PC-9 (cell line): ENCODE measurements around the gene RNU2-1. TPM values are rescaled to one million over a fixed set of nuclear protein-coding genes. Genes with fewer than 3 reads are reported as not detected.

Experiments
- BruUV-seq: library from RNA; stranded (reverse); fragments of 400-500 nt; replicated peaks from 2 replicates; lab custom pipeline; 2021; lab: Mats Ljungman, UMichigan
- CTCF ChIA-PET: fragments of 300-600 bp; sonication (Branson Sonifier 250); formaldehyde crosslinking; loops from one replicate; lab custom pipeline; 2022; ENCODE audit warnings: antibody characterized with exemption; lab: Charles Lee
- POLR2A ChIA-PET: fragments of 300-600 bp; sonication (Branson Sonifier 250); formaldehyde crosslinking; loops from one replicate; lab custom pipeline; 2022; ENCODE audit warnings: antibody characterized with exemption; ENCODE audit not compliant: unreplicated experiment; lab: Charles Lee
- DNase-seq, 2 experiments: peaks; one replicate each; pipeline versions ENCODE4 v3.0.0 to v3.0.0-alpha.2; 2015 to 2022; ENCODE audit warnings: mixed read lengths in 1 of 2
- H2AFZ ChIP-seq: fragments of 200-600 bp; sonication (generic); 2 replicates; pipeline ENCODE4 v1.8.1; 2017; ENCODE audit warnings: antibody characterized with exemption
- H3F3A ChIP-seq: fragments of 200-600 bp; sonication (generic); 2 replicates; pipeline ENCODE4 v1.8.1; 2017; ENCODE audit warnings: antibody characterized with exemption, mild to moderate bottlenecking, low read depth; ENCODE audit not compliant: insufficient read depth
- H3K27ac ChIP-seq: fragments of 200-600 bp; sonication (generic); 2 replicates; pipeline ENCODE4 v1.6.1; 2016; ENCODE audit warnings: mixed run types
- H3K27me3 ChIP-seq: fragments of 200-600 bp; sonication (generic); 2 replicates; pipeline ENCODE4 v1.6.1; 2016; ENCODE audit warnings: low read depth, mixed run types; ENCODE audit not compliant: insufficient read depth
- H3K36me3 ChIP-seq: fragments of 200-600 bp; sonication (generic); 2 replicates; pipeline ENCODE4 v1.6.1; 2016; ENCODE audit warnings: low read depth, mixed run types
- H3K4me1 ChIP-seq: fragments of 200-600 bp; sonication (generic); replicated peaks from 2 replicates; pipeline ENCODE4 v1.6.1; 2016; ENCODE audit warnings: mixed run types; ENCODE audit not compliant: insufficient read depth
- H3K4me2 ChIP-seq: fragments of 200-600 bp; sonication (generic); 2 replicates; pipeline ENCODE4 v1.6.1; 2017; ENCODE audit warnings: mixed run types
- H3K4me3 ChIP-seq: fragments of 200-600 bp; sonication (generic); 2 replicates; pipeline ENCODE4 v1.6.1; 2016; ENCODE audit warnings: mixed run types
- H3K79me2 ChIP-seq: fragments of 200-600 bp; sonication (generic); 2 replicates; pipeline ENCODE4 v1.6.1; 2017; ENCODE audit warnings: low read depth, mixed run types
- H3K9me2 ChIP-seq: fragments of 200-600 bp; sonication (generic); 2 replicates; pipeline ENCODE4 v1.8.1; 2017; ENCODE audit warnings: mild to moderate bottlenecking; ENCODE audit not compliant: insufficient read depth
- H3K9me3 ChIP-seq: fragments of 200-600 bp; sonication (generic); 2 replicates; pipeline ENCODE4 v1.8.1; 2016; ENCODE audit warnings: low read depth; ENCODE audit not compliant: insufficient read depth
- H4K20me1 ChIP-seq: fragments of 200-600 bp; sonication (generic); 2 replicates; pipeline ENCODE4 v1.8.1; 2017; ENCODE audit not compliant: insufficient read depth
- CTCF ChIP-seq: fragments of 200-600 bp; sonication (generic); conservative IDR thresholded peaks from 2 replicates; pipeline ENCODE4 v1.6.1; 2017; ENCODE audit warnings: mixed run types, antibody characterized with exemption, mild to moderate bottlenecking, moderate library complexity
- EZH2 ChIP-seq: fragments of 200-600 bp; sonication (generic); IDR thresholded peaks from 2 replicates; pipeline ENCODE4 v1.8.0; 2017; ENCODE audit warnings: antibody characterized with exemption, low read depth
- intact Hi-C: fragments of 100-400 bp; cut with micrococcal nuclease; formaldehyde crosslinking; loops from one replicate; pipeline ENCODE4 v1.10.0; 2022; ENCODE audit not compliant: unreplicated experiment
- total RNA-seq: library from RNA; stranded (reverse); gene quantifications from 2 replicates; pipeline ENCODE4 v1.2.3, GENCODE V29; 2021

RNU2-1 gene
- total RNA-seq, 1 experiment from 2014 or later, result 4,274 TPM

DNA sequence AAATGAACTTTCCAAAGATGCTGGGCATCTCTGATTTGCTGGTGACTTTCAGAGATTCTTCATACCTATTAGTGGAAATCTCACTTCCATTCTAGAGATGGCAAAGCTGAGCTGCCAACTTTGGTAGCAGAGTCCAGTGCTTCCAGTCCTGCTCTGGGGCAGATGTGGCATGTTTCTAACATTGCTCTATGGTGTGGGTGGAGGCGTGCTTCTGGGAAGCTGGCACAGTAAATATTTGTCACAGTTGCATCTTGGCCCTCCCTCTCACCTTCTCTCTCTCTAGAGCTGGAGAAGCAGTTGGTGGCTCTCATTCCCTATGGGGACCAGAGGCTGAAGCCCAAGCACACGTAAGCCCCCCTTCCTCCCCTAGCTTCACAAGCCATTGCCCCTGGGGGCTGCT is 20.2 kb downstream of the RNU2-1 start:
- H3K4me2 ChIP-seq, result no peak overlapping the region
- peaks cover 10% of the 10 kb centered on the region; the same call in 1 of the 2 replicates for H3K36me3 ChIP-seq
- H2AFZ ChIP-seq, result no peak overlapping the region
- no peaks in the 10 kb centered on the region for H4K20me1 ChIP-seq
- no peaks in the 10 kb centered on the region for H3K27me3 ChIP-seq
- CTCF ChIA-PET, result interaction anchor here (0.5 kb wide), 1 partner anchor 97 kb away, joined by 4 read pairs; no protein-coding TSS in a partner anchor
- no peak overlapping the region for H3K4me3 ChIP-seq
- no peak for TF ChIP-seq CTCF
- no peak for TF ChIP-seq EZH2
- BruUV-seq, result no TSS peak
- peaks cover 31% of the 10 kb centered on the region for H3F3A ChIP-seq
- intact Hi-C loops, result no loop called here
- no peak for DNase-seq
- no peaks in the 10 kb centered on the region for H3K79me2 ChIP-seq
- H3K4me1 ChIP-seq, result peaks cover 16% of the 10 kb centered on the region
- H3K9me2 ChIP-seq, result no peaks in the 10 kb centered on the region
- no peaks in the 10 kb centered on the region for H3K9me3 ChIP-seq
- H3K27ac ChIP-seq, result no peak overlapping the region
- POLR2A ChIA-PET, result no interaction called here

GRCh38 chr17:43212641-43213490 is 20.9 kb downstream of the RNU2-1 start:
- CTCF ChIA-PET, result interaction anchor here (0.5 kb wide), 1 partner anchor 97 kb away, joined by 4 read pairs; no protein-coding TSS in a partner anchor
- Histone ChIP-seq H2AFZ (no peak overlapping the region; the same call in 1 of the 2 replicates), H4K20me1 (no peaks in the 10 kb centered on the region), H3K4me3 (peak overlapping the region; percentile 70; the same call in 1 of the 2 replicates), H3K4me1 (peaks cover 16% of the 10 kb centered on the region), H3K36me3 (peaks cover 15% of the 10 kb centered on the region; the same call in 1 of the 2 replicates), H3K79me2 (no peaks in the 10 kb centered on the region), H3K9me3 (no peaks in the 10 kb centered on the region), H3K4me2 (peak overlapping the region; percentile 86), H3K27me3 (no peaks in the 10 kb centered on the region), H3K9me2 (no peaks in the 10 kb centered on the region), H3F3A (peaks cover 31% of the 10 kb centered on the region), H3K27ac (no peak overlapping the region)
- POLR2A ChIA-PET, result interaction anchor here (0.6 to 2.1 kb wide), 5 partner anchors 15 to 509 kb away, joined by 4 to 14 read pairs (median 7); no protein-coding TSS in a partner anchor
- intact Hi-C loops, result no loop called here
- no peak for TF ChIP-seq CTCF
- TF ChIP-seq EZH2, result no peak
- no TSS peak for BruUV-seq
- no peak for DNase-seq

- no peaks in the 10 kb centered on the region for H3K79me2 ChIP-seq
- DNase-seq, result peak; percentile 71 to 83
- intact Hi-C loops, result no loop called here
- peaks cover 31% of the 10 kb centered on the region for H3F3A ChIP-seq
- CTCF ChIA-PET, result interaction anchor here (1.2 kb wide), 1 partner anchor 104 kb away, joined by 4 read pairs; no protein-coding TSS in a partner anchor
- peak within 1 kb of the TSS; percentile 70 for H3K4me3 ChIP-seq
- POLR2A ChIA-PET, result interaction anchor here (0.6 to 2.1 kb wide), 6 partner anchors 13 to 176 kb away, joined by 4 to 14 read pairs (median 6); no protein-coding TSS in a partner anchor
- peak within 1 kb of the TSS; percentile 86 for H3K4me2 ChIP-seq
- H3K27ac ChIP-seq, result peak within 1 kb of the TSS; percentile 60
- H4K20me1 ChIP-seq, result no peaks in the 10 kb centered on the region
- H3K27me3 ChIP-seq, result no peaks in the 10 kb centered on the region
- H3K36me3 ChIP-seq, result peaks cover 15% of the 10 kb centered on the region; the same call in 1 of the 2 replicates
- peak within 1 kb of the TSS; percentile 90 for H2AFZ ChIP-seq
- peaks cover 16% of the 10 kb centered on the region for H3K4me1 ChIP-seq
- no peaks in the 10 kb centered on the region for H3K9me2 ChIP-seq
- TF ChIP-seq EZH2 (no peak), CTCF (peak; percentile 49)
- no peaks in the 10 kb centered on the region for H3K9me3 ChIP-seq
- BruUV-seq, result TSS peak; percentile 77
Observed at GRCh38 chr17:43211480-43212402, 22.0 kb downstream of the RNU2-1 start, which contains the start of gene TMEM106A. Gene TMEM106A, plus strand, starts transcription at chr17:43211875. Its CDS starts 1,167 bp downstream, at chr17:43213042.
